GM18951 (cell line): Measurements from ENCODE around the gene SLC25A52.
"Not testable (repeated sequence)": the region's sequence is repeated elsewhere in the genome, so short reads cannot be mapped to it uniquely, and the experiment has no call there.

Experiments used
- POLR2A ChIP-seq: IDR thresholded peaks from 4 replicates; pipeline ENCODE4 v1.6.1; 2011; ENCODE audit warnings: mild to moderate bottlenecking; ENCODE audit not compliant: insufficient read length, insufficient read depth; ENCODE audit errors: extremely low read depth
- in situ Hi-C: fragments of 300-500 bp; cut with MboI; formaldehyde crosslinking; loops from one replicate; pipeline ENCODE4 v1.12.0; 2022; ENCODE audit warnings: low sequenced_read_pairs, mixed read lengths, inconsistent platforms; ENCODE audit not compliant: unreplicated experiment

The SLC25A52 gene

GRCh38 chr18:31773774-31774476 is 13.2 kb upstream of the SLC25A52 start:
- TF ChIP-seq POLR2A: no peak
- in situ Hi-C loops: no loop called here

- in situ Hi-C loops: no loop called here
- TF ChIP-seq POLR2A: no peak
These were observed 12.0 kb upstream of the SLC25A52 start for GRCh38 chr18:31772699-31773098.

GRCh38 chr18:31750273-31750672 is 10.4 kb downstream of the SLC25A52 start:
- in situ Hi-C loops: no loop called here
- TF ChIP-seq POLR2A: no peak

- in situ Hi-C loops: no loop called here
These were observed 14.3 kb downstream of the SLC25A52 start for GRCh38 chr18:31746396-31746795.

GRCh38 chr18:31744321-31745067 is 16.2 kb downstream of the SLC25A52 start:
- TF ChIP-seq POLR2A: no peak
- in situ Hi-C loops: no loop called here

More at GRCh38 chr18:31746396-31746795, 14.3 kb downstream of the SLC25A52 start:
- TF ChIP-seq POLR2A: no peak

- in situ Hi-C loops: not testable (repeated sequence)
These were observed 17.1 kb downstream of the SLC25A52 start for GRCh38 chr18:31743600-31743999.

GRCh38 chr18:31741097-31741735 is 19.5 kb downstream of the SLC25A52 start:
- no peak for TF ChIP-seq POLR2A
- in situ Hi-C loops: no loop called here

GRCh38 chr18:31740180-31740579 is 20.5 kb downstream of the SLC25A52 start:
- in situ Hi-C loops: no loop called here
- TF ChIP-seq POLR2A: no peak

- TF ChIP-seq POLR2A: no peak
- in situ Hi-C loops: no loop called here
These were observed 21.0 kb downstream of the SLC25A52 start for GRCh38 chr18:31739651-31740050.

GRCh38 chr18:31738460-31739407 is 21.9 kb downstream of the SLC25A52 start:
- no peak for TF ChIP-seq POLR2A
- in situ Hi-C loops: no loop called here

- in situ Hi-C loops: no loop called here
- TF ChIP-seq POLR2A: no peak
These were observed 24.1 kb downstream of the SLC25A52 start for GRCh38 chr18:31736630-31737029.

GRCh38 chr18:31731628-31732027 is 29.1 kb downstream of the SLC25A52 start:
- in situ Hi-C loops: no loop called here
- no peak for TF ChIP-seq POLR2A

- in situ Hi-C loops: not testable (repeated sequence)
These were observed 31.5 kb downstream of the SLC25A52 start for GRCh38 chr18:31729196-31729595.
